HG03565 (cell line): ENCODE data around the gene KIF6.
A peak's percentile ranks its signal among the peaks of the same experiment; 100 is the strongest.
"Not testable (repeated sequence)": the region's sequence is repeated elsewhere in the genome, so short reads cannot be mapped to it uniquely, and the experiment has no call there.

Source experiments
- ATAC-seq: cut with Tn5 transposase; IDR thresholded peaks from one replicate; pipeline ENCODE4 v1.9.1; 2021; ENCODE audit warnings: mild to moderate bottlenecking, moderate library complexity; ENCODE audit not compliant: unreplicated experiment

Gene KIF6

GRCh38 chr6:39724787-39725631, at the start of gene KIF6:
KIF6 (minus strand) TSS chr6:39725408; CDS start chr6:39725310, 98 bp downstream.
- peak; percentile 95 for ATAC-seq

- ATAC-seq: no peak
Observed at GRCh38 chr6:39773782-39774181, 48.6 kb upstream of the KIF6 start.

GRCh38 chr6:39772559-39773273, 47.5 kb upstream of the KIF6 start:
- ATAC-seq: no peak

GRCh38 chr6:39770446-39770845, 45.2 kb upstream of the KIF6 start:
- no peak for ATAC-seq

- no peak for ATAC-seq
Observed at GRCh38 chr6:39769012-39769411, 43.8 kb upstream of the KIF6 start.

- ATAC-seq: no peak
Observed at GRCh38 chr6:39765508-39766065, 40.4 kb upstream of the KIF6 start.

- no peak for ATAC-seq
Observed at GRCh38 chr6:39760226-39760952, 35.2 kb upstream of the KIF6 start.

GRCh38 chr6:39758905-39759605, 33.8 kb upstream of the KIF6 start:
- no peak for ATAC-seq

- ATAC-seq: no peak
Observed at GRCh38 chr6:39756582-39756981, 31.4 kb upstream of the KIF6 start.

- ATAC-seq: no peak
Observed at GRCh38 chr6:39755231-39755630, 30.0 kb upstream of the KIF6 start.

- ATAC-seq: no peak
Observed at GRCh38 chr6:39754514-39755115, 29.4 kb upstream of the KIF6 start.

- no peak for ATAC-seq
Observed at GRCh38 chr6:39753725-39754045, 28.5 kb upstream of the KIF6 start.

GRCh38 chr6:39752835-39753724, 27.9 kb upstream of the KIF6 start:
- no peak for ATAC-seq

GRCh38 chr6:39746795-39747194, 21.6 kb upstream of the KIF6 start:
- no peak for ATAC-seq

GRCh38 chr6:39733704-39734103, 8.5 kb upstream of the KIF6 start:
- no peak for ATAC-seq

- no peak for ATAC-seq
Observed at GRCh38 chr6:39731565-39731964, 6.4 kb upstream of the KIF6 start.

GRCh38 chr6:39729945-39730344, 4.7 kb upstream of the KIF6 start:
- no peak for ATAC-seq

GRCh38 chr6:39725632-39725997, 407 bp upstream of the KIF6 start:
- ATAC-seq: no peak

- not testable (repeated sequence) for ATAC-seq
Observed at GRCh38 chr6:39723350-39723749, 1.9 kb downstream of the KIF6 start.
